HG03442 (cell line): Measurements from ENCODE around the gene KCTD6.

ENCODE experiments used
- ATAC-seq: cut with Tn5 transposase; IDR thresholded peaks from one replicate; pipeline ENCODE4 v1.9.1; 2021; ENCODE audit warnings: mild to moderate bottlenecking, moderate library complexity; ENCODE audit not compliant: unreplicated experiment

KCTD6 gene

DNA sequence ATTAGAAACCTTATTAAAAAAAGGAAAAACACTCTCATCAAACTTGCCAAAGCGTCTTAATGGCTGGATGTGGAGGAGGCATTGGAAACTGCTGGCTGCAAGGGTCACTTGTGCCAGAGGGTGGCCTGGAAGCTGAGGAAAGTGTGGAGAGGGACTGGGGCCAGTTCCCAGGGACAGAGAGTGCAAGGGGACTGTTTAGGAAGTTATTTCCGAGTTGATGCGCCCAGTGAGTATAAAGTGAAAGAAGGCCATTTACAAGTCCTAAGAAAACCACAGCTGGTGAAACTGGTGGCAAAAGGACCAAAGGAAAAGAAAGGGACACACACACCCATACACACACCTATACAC lies 7.2 kb upstream of the KCTD6 start:
- no peak for ATAC-seq

DNA sequence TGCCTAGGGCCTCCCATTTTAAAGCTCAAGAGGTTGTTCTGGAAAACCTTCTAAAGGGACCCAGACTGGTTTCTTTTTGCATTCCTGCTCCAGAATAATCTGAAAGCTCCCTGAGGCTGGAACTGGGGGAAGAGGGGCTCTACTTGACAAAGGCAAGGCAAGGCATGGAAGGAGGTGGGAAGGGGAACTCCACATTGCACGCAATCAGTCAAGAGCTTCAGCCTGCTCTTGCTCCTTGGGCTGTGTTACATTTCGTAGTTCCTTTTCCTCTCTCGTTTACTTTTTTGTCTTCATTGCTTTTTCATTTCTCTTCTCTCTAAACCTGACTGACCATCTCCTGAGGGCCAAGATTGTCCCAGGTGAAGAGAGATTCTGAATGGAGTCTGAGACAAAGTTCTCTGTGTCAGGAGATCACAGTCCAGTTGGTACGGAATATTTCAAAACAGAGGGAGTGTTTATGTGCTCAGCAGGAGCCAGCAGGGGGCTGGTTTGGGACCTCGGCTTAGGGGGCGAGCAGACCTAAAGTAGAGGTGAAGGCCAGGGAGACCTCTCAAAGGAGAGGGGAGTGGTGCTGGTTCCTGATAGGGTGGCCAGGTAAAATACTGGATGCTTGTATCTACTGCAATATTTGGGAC lies 6.0 kb upstream of the KCTD6 start:
- ATAC-seq = no peak

DNA sequence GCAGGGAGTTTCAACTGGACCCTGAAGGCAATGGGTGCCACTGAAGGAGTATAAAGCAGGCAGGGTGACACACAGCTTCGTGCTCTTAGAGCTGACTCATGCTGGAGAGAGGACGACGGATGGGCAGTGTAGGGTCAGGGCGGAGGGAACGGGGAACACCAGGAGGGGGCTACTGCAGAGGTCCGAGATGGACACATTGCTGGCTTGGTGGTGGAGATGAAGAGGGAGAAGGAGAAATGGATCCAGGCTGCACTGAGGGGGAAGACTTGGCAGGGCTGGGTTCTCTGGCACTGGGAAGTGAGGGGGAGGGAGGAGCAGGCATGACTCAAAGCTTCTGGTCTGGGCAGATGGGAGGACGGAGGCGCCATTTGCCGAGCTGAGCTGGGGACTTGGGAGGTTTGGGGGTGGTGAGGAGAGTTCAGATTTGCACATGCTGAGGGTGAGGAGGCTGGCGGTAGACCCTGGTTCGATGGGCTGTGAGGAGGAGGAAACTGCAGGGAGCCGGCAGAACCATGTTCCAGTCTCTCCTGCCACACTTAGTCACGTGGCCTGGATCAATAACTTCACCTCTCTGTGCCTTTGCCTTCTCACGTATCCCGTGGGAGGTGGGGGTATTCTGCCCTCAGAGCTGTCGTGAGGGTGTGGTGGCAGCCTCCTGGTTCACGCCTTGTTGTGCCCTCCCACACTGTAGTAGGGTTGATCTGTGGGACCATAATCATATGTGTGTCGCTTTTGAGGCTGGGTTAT lies 4.6 kb upstream of the KCTD6 start:
- ATAC-seq = no peak

- ATAC-seq = no peak
Measured at GRCh38 chr3:58488967-58489366, 2.9 kb upstream of the KCTD6 start.

DNA sequence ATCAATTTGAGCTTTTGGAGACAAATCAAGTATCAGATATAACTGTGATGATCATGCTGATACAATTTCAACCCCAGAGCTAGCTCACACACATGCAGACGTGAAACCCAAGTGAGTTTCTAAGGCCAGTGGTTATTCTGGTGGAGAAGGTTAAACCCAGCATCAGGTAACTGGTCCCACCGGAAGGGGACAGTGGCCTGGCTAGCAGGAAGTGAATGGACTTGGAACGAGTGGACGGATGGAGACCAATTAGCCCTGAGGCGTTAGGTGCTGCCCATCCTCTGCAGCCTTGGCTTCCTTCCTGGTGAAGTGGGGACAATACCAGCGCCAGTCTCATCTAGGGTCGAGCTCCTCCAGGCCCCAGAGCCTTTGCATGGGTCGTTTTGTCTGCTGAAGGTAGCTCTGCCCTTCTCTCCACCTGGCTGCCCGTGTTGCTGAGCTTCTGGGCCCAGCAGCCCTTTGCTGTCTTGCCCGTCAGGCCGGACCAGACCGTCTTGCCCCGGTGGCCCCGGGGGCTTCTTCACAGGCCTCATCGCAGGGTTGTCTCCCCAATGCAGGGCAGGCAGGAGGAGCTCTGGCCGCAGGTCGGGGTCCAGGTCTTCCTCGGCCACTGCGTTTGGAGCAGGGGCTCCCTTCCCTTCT lies 915 bp upstream of the KCTD6 start:
- peak; percentile 1 for ATAC-seq

DNA sequence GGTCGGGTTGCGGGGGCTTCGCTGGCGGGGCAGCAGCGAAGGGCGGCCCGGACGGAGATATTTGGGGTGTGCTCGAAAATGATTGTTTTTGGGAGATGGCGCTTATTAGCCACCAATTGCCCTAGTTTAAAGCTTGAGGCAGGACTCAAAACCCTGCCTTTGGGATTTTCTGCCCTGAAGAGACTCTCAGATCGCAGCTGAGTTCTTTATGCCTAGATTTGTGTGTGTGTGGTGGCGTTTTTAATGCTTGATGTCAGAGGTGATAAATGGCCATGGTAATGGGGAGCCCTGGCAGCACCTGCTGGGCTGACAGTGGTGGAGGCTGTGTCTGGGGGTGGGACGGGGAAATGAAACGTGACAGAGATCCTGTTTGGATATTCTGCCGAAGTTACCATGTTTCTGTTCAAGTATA lies 604 bp downstream of the KCTD6 start:
- ATAC-seq = no peak

GRCh38 chr3:58494107-58494506 lies 2.2 kb downstream of the KCTD6 start:
- ATAC-seq = no peak

DNA sequence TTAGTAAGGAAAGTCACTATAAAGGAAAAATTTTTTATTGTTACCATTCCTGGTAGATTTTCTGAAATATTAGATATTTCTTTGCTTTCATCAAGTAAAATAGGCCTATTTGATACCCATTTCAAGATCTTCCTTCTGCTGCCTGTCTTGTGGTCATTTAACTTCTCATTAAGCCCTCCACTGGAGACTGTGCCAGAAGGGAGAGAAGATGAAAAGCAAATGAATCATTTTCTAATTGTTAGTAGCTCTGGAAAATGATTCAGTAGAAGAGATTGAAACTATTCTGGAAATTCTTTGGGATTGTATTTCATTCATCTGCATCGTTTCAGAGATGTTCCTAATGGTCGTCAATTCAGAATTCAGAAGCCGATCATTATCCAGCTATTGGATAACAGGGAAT lies 3.2 kb downstream of the KCTD6 start:
- no peak for ATAC-seq

DNA sequence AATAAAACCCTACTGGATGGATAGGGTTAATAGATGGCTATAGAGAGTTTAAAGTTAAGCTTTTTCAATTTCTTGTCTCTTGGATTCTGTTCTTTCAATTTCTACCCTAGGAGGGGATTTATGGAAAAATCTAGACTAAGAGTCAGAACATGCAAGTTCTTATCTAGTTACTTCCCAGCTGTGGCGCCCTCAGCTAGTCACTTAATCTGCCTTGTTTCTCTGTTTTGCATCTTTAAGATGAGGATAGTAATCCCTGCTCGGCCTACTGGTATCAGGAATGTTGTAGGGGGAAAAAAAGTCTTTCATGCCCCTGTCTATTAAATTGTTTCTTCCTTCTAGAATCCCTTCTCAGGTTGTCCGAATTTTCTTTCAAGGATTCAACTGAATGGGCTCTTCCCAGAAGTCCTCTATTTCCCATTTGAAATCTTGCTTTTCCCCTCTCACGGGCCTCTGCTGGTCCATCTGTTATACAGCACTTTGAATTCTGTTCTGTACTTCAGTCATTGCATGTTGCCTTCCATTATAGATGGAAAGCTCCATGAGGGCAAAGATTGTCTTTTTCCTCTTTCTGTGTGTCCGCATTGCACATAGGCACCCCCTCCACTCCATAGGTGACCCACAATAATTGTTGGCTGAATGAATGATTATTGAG lies 4.4 kb downstream of the KCTD6 start:
- no peak for ATAC-seq

GRCh38 chr3:58497097-58497496 lies 5.2 kb downstream of the KCTD6 start:
- ATAC-seq = no peak

DNA sequence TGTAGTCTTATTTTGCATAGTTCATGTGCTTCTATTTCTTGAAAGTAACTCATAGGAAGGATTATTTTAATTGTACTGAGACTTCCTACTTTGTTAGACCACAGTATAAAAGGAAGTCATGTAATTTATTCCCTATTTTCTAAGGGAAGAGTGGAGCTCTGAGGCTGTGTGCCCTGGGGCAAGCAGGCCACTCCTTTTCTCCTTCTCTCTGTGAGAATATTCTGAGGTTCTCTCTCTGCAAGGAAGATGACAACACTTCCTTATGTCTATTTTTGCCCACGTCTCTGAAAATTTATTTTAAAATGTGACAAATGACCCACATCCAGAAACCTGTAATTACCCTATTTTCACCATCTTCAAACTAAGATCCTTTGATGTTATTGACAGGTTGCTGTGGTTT lies 11.0 kb downstream of the KCTD6 start:
- ATAC-seq = no peak

DNA sequence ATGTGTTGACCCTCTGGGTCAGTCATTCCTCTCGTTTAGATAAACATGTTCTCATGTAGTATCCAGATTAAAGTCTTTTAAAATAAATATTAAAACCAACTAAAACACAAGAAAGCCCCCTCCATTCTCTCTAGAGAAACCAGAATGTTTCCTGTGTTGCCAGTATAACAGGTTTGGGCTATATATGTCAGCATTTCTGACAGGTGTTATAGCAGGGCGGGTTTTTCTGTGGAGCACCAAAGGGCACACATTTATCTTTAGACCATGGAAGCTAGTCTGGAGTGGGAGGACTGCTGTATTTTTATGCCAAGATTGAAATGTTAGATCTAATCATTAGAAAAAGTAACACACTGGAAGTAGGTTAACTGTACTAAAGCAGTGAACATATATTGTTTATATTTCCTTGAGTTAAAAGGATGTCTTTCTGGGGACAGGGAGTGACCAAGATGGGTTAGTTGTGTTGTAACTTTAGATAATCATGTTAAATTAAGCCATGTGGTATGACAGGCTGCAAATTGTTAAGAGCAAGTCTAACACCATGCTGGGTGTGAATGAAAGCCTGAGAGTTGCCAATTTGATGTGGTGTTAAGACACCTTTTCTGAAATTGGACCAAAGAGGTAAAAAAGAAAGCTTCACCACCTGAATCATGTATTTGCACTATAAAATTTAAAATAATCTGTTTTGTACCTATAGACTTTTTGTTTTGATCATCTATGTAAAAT lies 15.6 kb downstream of the KCTD6 start:
- ATAC-seq = no peak

- no peak for ATAC-seq
Measured at GRCh38 chr3:58508437-58508836, 16.5 kb downstream of the KCTD6 start.

DNA sequence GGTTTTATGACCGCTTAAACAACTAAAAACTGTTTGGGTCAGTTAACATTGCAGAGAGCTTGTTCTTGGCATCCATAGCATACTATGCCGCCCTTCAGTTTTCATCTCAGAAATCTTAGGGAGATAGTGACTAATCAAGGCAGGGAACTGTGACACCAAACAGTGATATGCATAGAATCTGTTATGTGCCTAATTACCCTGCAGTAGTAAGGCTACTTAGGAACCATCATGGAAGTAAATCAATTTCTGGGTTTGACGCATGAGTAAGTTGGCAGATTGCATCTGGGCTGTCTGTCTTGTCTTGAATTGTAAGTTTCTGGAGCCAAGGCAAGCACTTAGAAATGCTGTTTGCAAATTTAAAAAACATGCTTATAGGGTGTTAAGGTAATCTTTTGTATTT lies 22.5 kb downstream of the KCTD6 start:
- ATAC-seq = no peak

- no peak for ATAC-seq
Measured at GRCh38 chr3:58518291-58518789, 26.4 kb downstream of the KCTD6 start.

- no peak for ATAC-seq
Measured at GRCh38 chr3:58519668-58520402, 27.9 kb downstream of the KCTD6 start.

- no peak for ATAC-seq
Measured at GRCh38 chr3:58520403-58521335, 28.8 kb downstream of the KCTD6 start.

DNA sequence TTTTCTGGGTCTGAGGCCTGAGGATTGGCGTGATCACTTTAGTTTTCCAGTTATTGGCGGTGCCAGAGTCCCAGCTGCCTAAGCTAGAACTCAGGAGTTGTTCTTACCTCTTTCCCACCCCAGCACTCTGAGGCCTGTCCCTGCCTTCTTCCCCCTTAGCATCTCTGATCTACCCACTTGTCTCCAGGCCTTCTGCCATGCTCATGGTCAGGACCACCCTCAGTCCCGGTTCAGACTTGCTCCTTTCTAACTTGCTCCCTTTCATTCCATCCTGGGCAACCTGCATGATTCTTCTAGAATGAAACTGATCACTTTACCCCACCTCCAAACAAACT lies 29.4 kb downstream of the KCTD6 start:
- ATAC-seq = no peak

- no peak for ATAC-seq
Measured at GRCh38 chr3:58521917-58522631, 30.2 kb downstream of the KCTD6 start.
